ENCODE measurements around the gene CASZ1. TPM values are rescaled to one million over a fixed set of nuclear protein-coding genes. Genes with fewer than 3 reads are reported as not detected.

Gene CASZ1
- total and polyA plus RNA-seq, 9 of the 15 experiments (the other 6 are each of a cell fraction or from before 2014, with no cell fraction given) = 0.01 to 4.0 (median 0.76) TPM; not detected in 1

DNA sequence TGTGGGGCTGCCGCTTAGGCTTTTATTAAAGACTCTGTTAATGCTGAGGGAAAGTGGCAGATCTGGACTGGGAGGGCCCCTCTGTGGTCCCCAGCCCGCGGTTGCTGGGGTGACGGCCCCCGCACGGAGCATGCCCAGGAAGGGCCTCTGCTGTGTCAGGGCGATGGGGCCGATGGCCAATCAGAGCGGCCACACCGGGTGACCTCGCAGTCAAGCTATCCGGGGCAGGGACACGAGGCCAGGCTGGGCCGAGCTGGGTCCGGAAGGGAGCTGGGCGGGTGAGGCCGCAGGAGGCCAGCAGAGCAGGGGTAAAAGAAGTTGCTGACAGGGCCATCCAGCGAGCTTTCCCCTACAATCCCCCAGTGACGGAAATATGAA is 145.1 kb downstream of the CASZ1 start:
- ChIA-PET CTCF (ENCODE audit: low intra/inter-chr PET ratio) (no interaction called here), POLR2A (interaction anchor here (1.3 kb wide), 1 partner anchor 14 kb away, joined by 3 read pairs; no protein-coding TSS in a partner anchor)
- FAIRE-seq (peak; percentile 37), DNase-seq (ENCODE audit: extremely low read depth in 1 of 4, low spot score in 3 of 4) (peak; percentile 26 to 64 (median 60)), ATAC-seq (peak; percentile 45)
- TF ChIP-seq NRF1 (conservative IDR thresholded peaks at IDR 0.05 in 1 of 2, IDR thresholded peaks at IDR 0.05 in 1 of 2) (peak; percentile 74 to 80), ETV1 (tag; conservative IDR thresholded peaks at IDR 0.05; ENCODE audit: low read depth) (peak; percentile 42; the same call in 1 of the 2 replicates), NONO (IDR thresholded peaks at IDR 0.05; ENCODE audit: low read depth in 2 of 2, low read length in 1 of 2) (no peak), E2F3 (CRISPR knock-in tag; IDR thresholded peaks at IDR 0.05) (no peak), ZNF316 (IDR thresholded peaks at IDR 0.05) (no peak), OTX1 (CRISPR knock-in tag; IDR thresholded peaks at IDR 0.05) (no peak), EGR1 (conservative IDR thresholded peaks at IDR 0.05) (0 out of 2 replicates have a peak, but pooled peaks have one; percentile 6), L3MBTL2 (IDR thresholded peaks at IDR 0.05) (peak; percentile 74), E2F6 (IDR thresholded peaks at IDR 0.05; ENCODE audit: borderline replicate concordance in 1 of 2, extremely low read depth in 1 of 2, insufficient read depth in 1 of 2, insufficient read length in 1 of 2, low read depth in 1 of 2, low read length in 1 of 2, poor library complexity in 1 of 2, severe bottlenecking in 1 of 2) (peak in 1 of 2 experiments; percentile 62)
- Histone ChIP-seq H2AFZ (ENCODE audit: low read depth, low read length) (no peak overlapping the region), H4K20me1 (replicated peaks; ENCODE audit: control insufficient read depth, insufficient read depth, low read length) (peaks cover 24% of the 10 kb centered on the region), H3K9ac (ENCODE audit: insufficient read depth in 1 of 2, low read depth in 2 of 2, low read length in 2 of 2) (no peak overlapping the region), H3K27ac (ENCODE audit: extremely low read depth, low read depth, low read length) (no peak overlapping the region), H3K27me3 (ENCODE audit: control insufficient read depth in 2 of 2, insufficient read depth in 2 of 2, low read length in 2 of 2) (peaks cover 40 to 81% of the 10 kb centered on the region in 2 experiments; a peak in 4 of 5 replicates), H3K4me3 (no peak overlapping the region), H3K4me1 (replicated peaks in 1 of 2; ENCODE audit: control insufficient read depth in 2 of 2, insufficient read depth in 2 of 2, low read length in 2 of 2) (peaks cover 0 to 67% of the 10 kb centered on the region in 2 experiments; a peak in 2 of 5 replicates), H3K9me1 (ENCODE audit: control insufficient read depth, insufficient read depth, low read length) (no peaks in the 10 kb centered on the region), H3K79me2 (ENCODE audit: control insufficient read depth, insufficient read depth, low read length) (no peaks in the 10 kb centered on the region), H3K36me3 (ENCODE audit: control insufficient read depth, insufficient read depth, low read length) (no peaks in the 10 kb centered on the region), H3K4me2 (ENCODE audit: insufficient read depth, low read length) (no peak overlapping the region), H3K9me3 (replicated peaks; ENCODE audit: control insufficient read depth, insufficient read depth, low read depth, low read length) (no peaks in the 10 kb centered on the region)
- WGBS (ENCODE audit: insufficient coverage, low coverage, missing lambda C conversion rate) = 4% methylated on average over 17 of the region's 19 CpGs
- BruUV-seq (replicated peaks) = no TSS peak
- intact Hi-C loops (cut with micrococcal nuclease) = no loop called here
- in situ Hi-C loops (cut with MboI) = no loop called here
